Ammon's horn (tissue), 1 donor: ENCODE measurements around the gene PRR14L.
"Not testable (repeated sequence)": the region's sequence is repeated elsewhere in the genome, so short reads cannot be mapped to it uniquely, and the experiment has no call there.

ENCODE experiments used
- DNase-seq: peaks from one replicate; pipeline ENCODE4 v3.0.0-alpha.2; 2016; ENCODE audit warnings: low spot score

PRR14L gene

GRCh38 chr22:31740314-31740713 is 9.6 kb downstream of the PRR14L start:
- DNase-seq = not testable (repeated sequence)

- no peak for DNase-seq
Observed at GRCh38 chr22:31739795-31740201, 10.1 kb downstream of the PRR14L start.

DNA sequence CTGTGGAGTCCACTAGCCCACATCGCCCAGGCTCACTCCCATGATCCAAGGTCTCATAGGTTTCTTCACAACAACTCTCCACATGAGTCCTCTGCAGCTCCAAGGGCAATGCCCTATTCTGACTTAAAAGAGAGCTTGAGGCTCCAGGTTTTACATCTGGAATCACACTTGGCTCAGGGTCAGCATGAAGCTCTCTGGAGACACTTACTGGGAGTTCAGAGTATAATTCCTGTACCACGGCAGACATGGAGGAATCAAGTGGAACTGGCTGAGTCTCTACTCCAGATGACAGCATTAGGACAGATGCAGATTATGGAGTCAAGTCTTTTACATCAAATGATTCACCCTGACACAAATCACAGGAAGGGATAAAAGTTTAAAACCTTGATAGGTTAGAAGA is 11.4 kb downstream of the PRR14L start:
- no peak for DNase-seq

GRCh38 chr22:31737932-31738331 is 12.0 kb downstream of the PRR14L start:
- no peak for DNase-seq

DNA sequence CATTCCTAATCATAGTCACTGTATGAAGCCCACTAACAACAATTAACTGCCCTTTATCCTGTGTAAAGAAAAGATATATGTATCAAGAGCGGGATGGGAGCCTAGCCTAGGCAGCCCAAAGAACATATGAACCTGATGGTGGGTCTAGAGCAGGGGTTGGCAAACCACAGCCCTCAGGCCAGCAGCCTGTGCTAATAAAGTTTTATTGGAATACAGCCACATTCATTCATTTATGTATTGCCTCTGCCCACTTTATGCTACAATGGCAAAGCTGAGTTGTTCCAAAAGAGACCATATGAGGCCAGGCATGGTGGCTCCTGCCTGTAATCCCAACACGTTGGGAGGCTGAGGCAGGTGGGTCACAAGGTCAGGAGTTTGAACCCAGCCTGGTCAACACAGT is 13.5 kb downstream of the PRR14L start:
- DNase-seq = no peak

GRCh38 chr22:31734512-31734911 is 15.4 kb downstream of the PRR14L start:
- no peak for DNase-seq

DNA sequence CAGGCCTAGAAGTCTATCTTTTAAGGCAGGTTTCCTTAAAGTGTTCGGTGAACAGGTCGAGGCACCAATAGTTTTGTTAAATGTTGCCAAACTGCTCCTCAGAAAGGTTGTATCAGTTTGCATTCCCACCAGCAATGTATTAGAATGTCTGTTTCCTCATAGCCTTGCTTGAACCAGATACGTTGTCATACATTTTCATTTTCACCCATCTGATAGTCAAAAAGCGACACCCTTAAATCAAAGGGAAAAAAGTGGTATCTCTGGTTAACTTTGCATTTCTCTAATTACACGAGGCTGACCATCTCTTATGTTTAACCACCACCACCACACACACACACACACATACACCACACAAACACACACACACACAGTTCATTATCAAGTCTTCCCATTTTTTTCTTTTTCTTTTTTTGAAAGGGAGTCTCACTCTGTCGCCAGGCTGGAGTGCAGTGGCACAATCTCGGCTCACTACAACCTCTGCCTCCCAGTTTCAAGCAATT is 16.3 kb downstream of the PRR14L start:
- DNase-seq = no peak

GRCh38 chr22:31732089-31732829 is 17.7 kb downstream of the PRR14L start:
- DNase-seq = no peak

DNA sequence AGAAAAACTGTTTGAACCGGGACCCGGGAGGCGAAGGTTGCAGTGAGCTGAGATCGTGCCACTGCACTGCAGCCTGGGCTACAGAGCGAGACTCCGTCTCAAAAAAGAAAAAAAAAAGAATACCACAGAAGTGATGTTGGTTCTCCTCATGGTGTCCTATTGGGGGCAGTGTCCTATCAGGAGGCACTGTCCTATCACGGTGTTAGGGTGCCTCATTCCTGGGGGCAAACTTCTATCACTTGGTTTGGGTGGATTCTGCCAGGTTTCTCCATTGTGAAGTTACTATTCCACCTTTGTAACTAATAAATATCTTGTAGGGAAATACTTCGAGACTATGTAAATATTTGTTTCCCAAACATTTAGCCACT is 19.6 kb downstream of the PRR14L start:
- no peak for DNase-seq

GRCh38 chr22:31728857-31729256 is 21.1 kb downstream of the PRR14L start:
- no peak for DNase-seq

DNA sequence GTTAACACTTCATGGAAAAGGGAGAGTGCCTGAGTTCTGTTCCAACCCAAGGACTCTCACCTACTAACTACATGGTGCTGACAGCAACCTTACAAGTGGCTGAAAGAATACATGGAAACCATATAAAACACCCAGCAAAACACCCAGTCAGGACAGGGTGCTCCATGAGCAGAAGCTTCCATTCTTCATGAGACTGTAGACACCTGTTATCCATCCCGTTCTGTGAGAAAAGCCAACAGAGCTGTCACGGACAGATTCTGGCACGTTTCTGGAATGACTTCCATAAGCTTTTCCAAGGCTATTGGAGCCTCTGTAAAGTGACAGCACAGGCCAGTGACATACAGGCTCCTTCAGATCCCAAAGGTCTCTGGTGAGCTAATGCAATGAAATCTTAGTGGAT is 23.2 kb downstream of the PRR14L start:
- DNase-seq = no peak

GRCh38 chr22:31723723-31724122 is 26.2 kb downstream of the PRR14L start:
- DNase-seq = no peak

- no peak for DNase-seq
Observed at GRCh38 chr22:31719850-31720471, 30.0 kb downstream of the PRR14L start.

DNA sequence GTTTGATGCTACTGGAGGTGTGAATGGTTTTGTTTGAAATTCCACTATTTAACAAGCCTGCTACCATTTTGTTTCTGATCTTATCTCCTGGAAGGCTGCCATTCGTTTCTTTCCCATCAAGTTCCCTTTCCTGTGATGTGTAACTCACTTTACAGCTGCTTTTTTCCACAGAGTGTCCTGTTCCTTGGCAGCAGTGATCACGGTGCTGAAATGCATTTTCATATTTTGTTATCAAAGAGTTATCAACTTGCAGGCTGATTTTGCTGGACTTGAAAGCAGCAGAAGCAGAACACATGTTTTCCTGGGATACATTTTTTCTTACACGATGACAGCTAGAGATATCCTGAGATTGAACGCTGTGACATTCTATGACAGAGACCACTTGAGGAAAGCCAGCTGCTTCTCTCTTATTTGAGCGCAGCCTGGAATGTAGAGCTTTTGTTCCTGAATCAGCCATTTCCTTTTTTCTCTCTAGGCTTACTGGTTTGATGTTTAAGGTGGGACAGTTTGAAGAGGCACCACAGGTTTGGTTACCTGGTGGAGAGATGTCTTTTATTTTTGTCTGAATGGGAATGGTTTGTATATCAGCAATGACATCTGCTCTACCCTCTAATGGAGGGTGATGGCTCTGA is 34.7 kb downstream of the PRR14L start:
- DNase-seq = no peak

DNA sequence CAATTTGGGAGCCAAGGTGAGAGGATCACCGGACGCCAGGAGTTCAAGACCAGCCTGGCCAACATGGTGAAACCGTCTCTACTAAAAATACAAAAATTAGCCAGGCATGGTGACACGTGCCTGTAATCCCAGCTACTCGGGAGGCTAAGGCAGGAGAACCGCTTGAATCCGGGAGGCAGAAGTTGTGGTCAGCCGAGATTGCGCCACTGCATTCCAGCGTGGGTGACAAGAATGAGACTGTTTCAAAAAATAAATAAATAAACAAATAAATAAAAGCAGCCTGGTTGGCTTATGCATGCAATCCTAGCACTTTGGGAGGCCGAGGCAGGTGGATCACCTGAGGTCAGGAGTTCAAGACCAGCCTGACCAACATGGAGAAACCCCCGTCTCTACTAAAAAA is 38.7 kb downstream of the PRR14L start:
- not testable (repeated sequence) for DNase-seq

GRCh38 chr22:31707519-31707918 is 42.4 kb downstream of the PRR14L start:
- no peak for DNase-seq

- no peak for DNase-seq
Observed at GRCh38 chr22:31695423-31695822, 54.5 kb downstream of the PRR14L start.

DNA sequence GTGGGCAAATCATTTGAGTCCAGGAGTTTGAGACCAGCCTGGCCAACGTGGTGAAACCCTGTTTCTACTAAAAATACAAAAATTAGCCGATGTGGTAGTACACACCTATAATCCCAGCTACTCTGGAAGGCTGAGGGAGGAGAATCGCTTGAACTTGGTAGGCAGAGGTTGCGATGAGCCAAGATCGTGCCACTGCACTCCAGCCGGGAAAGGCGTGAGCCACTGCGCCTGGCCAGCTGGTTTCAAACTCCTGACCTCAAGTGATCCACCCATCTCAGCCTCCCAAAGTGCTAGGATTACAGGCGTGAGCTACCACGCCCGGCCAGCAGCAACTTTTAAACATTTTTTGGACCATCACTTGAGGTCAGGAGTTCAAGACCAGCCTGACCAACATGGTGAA is 55.9 kb downstream of the PRR14L start:
- DNase-seq = not testable (repeated sequence)

- no peak for DNase-seq
Observed at GRCh38 chr22:31692186-31692886, 57.6 kb downstream of the PRR14L start.

DNA sequence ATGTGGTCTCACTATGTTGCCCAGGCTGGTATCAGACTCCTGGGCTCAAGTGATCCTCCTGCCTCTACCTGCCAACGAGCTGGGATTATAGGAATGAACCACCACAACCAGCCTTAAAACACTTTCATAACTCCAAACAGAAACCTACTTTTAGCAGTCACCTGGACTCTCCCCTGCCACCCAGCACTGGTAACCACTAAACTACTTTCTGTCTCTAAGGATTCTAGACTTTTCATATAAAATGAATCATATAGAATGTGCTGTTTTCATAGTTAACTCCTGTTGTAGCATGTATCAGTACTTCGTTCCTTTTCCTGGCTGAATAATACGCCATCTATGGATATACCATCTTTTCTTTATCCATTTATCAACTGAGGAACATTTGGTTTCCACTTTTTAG is 58.5 kb downstream of the PRR14L start:
- DNase-seq = no peak

- DNase-seq = no peak
Observed at GRCh38 chr22:31683181-31684105, 66.5 kb downstream of the PRR14L start.

- DNase-seq = no peak
Observed at GRCh38 chr22:31682751-31683150, 67.2 kb downstream of the PRR14L start.
